Measurements from ENCODE around the gene TUBB2B. TPM values are rescaled to one million over a fixed set of nuclear protein-coding genes. Genes with fewer than 3 reads are reported as not detected.
"Not testable (repeated sequence)": the region's sequence is repeated elsewhere in the genome, so short reads cannot be mapped to it uniquely, and the experiment has no call there.

TUBB2B gene
- total RNA-seq, 1 donor from 2014 or later: 0.46 TPM

DNA sequence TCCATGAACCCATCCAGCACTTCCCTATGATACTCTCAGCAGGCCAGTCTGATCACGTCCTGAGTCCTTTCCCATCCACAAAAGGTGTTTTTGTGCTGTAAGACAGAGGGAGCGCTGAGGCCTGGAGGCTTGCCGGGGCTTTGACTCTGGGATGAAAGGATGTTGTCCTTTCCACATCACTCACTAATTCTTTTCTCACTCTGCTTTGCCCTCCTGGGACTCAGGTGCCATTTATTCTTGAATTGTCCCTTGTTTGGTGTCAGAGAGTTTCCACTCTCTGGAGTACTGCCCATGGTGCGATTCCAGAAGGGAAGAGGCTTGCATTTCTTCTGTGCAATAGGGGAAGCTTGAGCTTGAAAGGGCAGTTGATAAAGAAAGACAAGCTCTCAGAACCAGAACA lies 15.3 kb upstream of the TUBB2B start:
- no peaks in the 10 kb centered on the region for H3K9me3 ChIP-seq
- intact Hi-C loops (cut with DNase I): no loop called here
- H3K4me1 ChIP-seq: no peaks in the 10 kb centered on the region
- DNase-seq (peak; percentile 12), ATAC-seq (no peak)
- TF ChIP-seq CTCF (IDR thresholded peaks at IDR 0.05): no peak
- H3K4me3 ChIP-seq: no peak overlapping the region
- no peaks in the 10 kb centered on the region for H3K36me3 ChIP-seq
- H3K27ac ChIP-seq: no peak overlapping the region
- H3K27me3 ChIP-seq: peaks cover 8% of the 10 kb centered on the region

- intact Hi-C loops (cut with DNase I); ATAC-seq: not testable (repeated sequence)
These were observed 14.3 kb upstream of the TUBB2B start for GRCh38 chr6:3241745-3242144.

DNA sequence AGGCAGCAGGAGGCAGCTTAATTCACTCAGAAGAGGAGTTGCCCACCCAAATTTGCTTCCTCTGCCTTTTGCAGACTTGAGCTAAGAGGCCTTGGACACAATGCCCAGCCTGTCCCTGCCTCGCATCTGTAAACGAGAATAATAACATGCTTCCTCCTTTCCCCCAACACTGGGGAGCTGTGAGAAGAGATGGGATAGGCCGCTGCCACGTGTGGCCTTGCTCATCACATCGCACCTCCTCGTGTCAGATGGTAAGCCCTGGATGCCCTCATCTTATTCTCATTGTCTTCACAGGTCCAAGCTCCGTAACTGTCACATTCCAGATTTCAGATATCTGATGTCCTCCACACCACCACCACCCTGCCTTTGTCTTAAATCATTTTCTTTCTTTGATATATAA lies 13.1 kb upstream of the TUBB2B start:
- Histone ChIP-seq H3K27me3 (peaks cover 22% of the 10 kb centered on the region), H3K9me3 (no peaks in the 10 kb centered on the region), H3K27ac (no peak overlapping the region), H3K4me3 (no peak overlapping the region), H3K4me1 (no peaks in the 10 kb centered on the region), H3K36me3 (no peaks in the 10 kb centered on the region)
- intact Hi-C loops (cut with DNase I): no loop called here
- TF ChIP-seq CTCF (IDR thresholded peaks at IDR 0.05): no peak
- no peak for DNase-seq
- ATAC-seq: no peak

More at GRCh38 chr6:3241745-3242144, 14.3 kb upstream of the TUBB2B start:
- not testable (repeated sequence) for DNase-seq, H3K27ac ChIP-seq, H3K36me3 ChIP-seq, H3K4me1 ChIP-seq, H3K9me3 ChIP-seq, H3K4me3 ChIP-seq
- peaks cover 14% of the 10 kb centered on the region for H3K27me3 ChIP-seq

GRCh38 chr6:3239110-3239830 lies 11.8 kb upstream of the TUBB2B start:
- Histone ChIP-seq H3K36me3 (no peaks in the 10 kb centered on the region), H3K4me3 (no peak overlapping the region), H3K4me1 (no peaks in the 10 kb centered on the region), H3K27ac (no peak overlapping the region), H3K27me3 (peaks cover 33% of the 10 kb centered on the region), H3K9me3 (no peaks in the 10 kb centered on the region)
- ATAC-seq: no peak
- intact Hi-C loops (cut with DNase I): no loop called here
- no peak for TF ChIP-seq CTCF (IDR thresholded peaks at IDR 0.05)
- DNase-seq: no peak

GRCh38 chr6:3237761-3238662 lies 10.6 kb upstream of the TUBB2B start:
- Histone ChIP-seq H3K4me3 (no peak overlapping the region), H3K4me1 (no peaks in the 10 kb centered on the region), H3K27me3 (peaks cover 37% of the 10 kb centered on the region), H3K36me3 (no peaks in the 10 kb centered on the region), H3K27ac (no peak overlapping the region), H3K9me3 (no peaks in the 10 kb centered on the region)
- no peak for TF ChIP-seq CTCF (IDR thresholded peaks at IDR 0.05)
- peak; percentile 28 for ATAC-seq
- no peak for DNase-seq
- intact Hi-C loops (cut with DNase I): no loop called here

- ATAC-seq: no peak
- DNase-seq: no peak
- no peaks in the 10 kb centered on the region for H3K9me3 ChIP-seq
- peaks cover 7% of the 10 kb centered on the region for H3K4me1 ChIP-seq
- no peak for TF ChIP-seq CTCF (IDR thresholded peaks at IDR 0.05)
- H3K27ac ChIP-seq: no peak overlapping the region
- H3K36me3 ChIP-seq: no peaks in the 10 kb centered on the region
- peaks cover 50% of the 10 kb centered on the region for H3K27me3 ChIP-seq
- intact Hi-C loops (cut with DNase I): no loop called here
- no peak overlapping the region for H3K4me3 ChIP-seq
These were observed 8.6 kb upstream of the TUBB2B start for GRCh38 chr6:3236005-3236404.
